GM23248 (cell line): Measurements from ENCODE around the gene AKR1C1. TPM values are rescaled to one million over a fixed set of nuclear protein-coding genes. Genes with fewer than 3 reads are reported as not detected.
A peak's percentile ranks its signal among the peaks of the same experiment; 100 is the strongest.
"Not testable (repeated sequence)": the region's sequence is repeated elsewhere in the genome, so short reads cannot be mapped to it uniquely, and the experiment has no call there.

Source experiments
- DNase-seq: peaks from one replicate; pipeline ENCODE4 v3.0.0-alpha.2; 2015
- H2AFZ ChIP-seq: fragments of 200-600 bp; sonication (generic); 2 replicates; pipeline ENCODE4 v1.6.1; 2016; ENCODE audit warnings: antibody characterized with exemption
- H3F3A ChIP-seq: fragments of 200-600 bp; sonication (generic); 2 replicates; pipeline ENCODE4 v1.6.1; 2016; ENCODE audit warnings: mild to moderate bottlenecking, antibody characterized with exemption, mixed run types; ENCODE audit not compliant: insufficient read depth
- H3K27ac ChIP-seq: fragments of 200-600 bp; sonication (generic); 2 replicates; pipeline ENCODE4 v1.5.1; 2016; ENCODE audit warnings: mild to moderate bottlenecking
- H3K27me3 ChIP-seq: fragments of 200-600 bp; sonication (generic); replicated peaks from 2 replicates; pipeline ENCODE4 v1.6.1; 2016; ENCODE audit warnings: mild to moderate bottlenecking; ENCODE audit not compliant: insufficient read depth
- H3K36me3 ChIP-seq: fragments of 200-600 bp; sonication (generic); 2 replicates; pipeline ENCODE4 v1.6.1; 2016; ENCODE audit warnings: low read depth, mild to moderate bottlenecking
- H3K4me1 ChIP-seq: fragments of 200-600 bp; sonication (generic); 2 replicates; pipeline ENCODE4 v1.6.1; 2016; ENCODE audit warnings: mild to moderate bottlenecking; ENCODE audit not compliant: insufficient read depth
- H3K4me2 ChIP-seq: fragments of 200-600 bp; sonication (generic); one replicate; pipeline ENCODE4 v1.6.1; 2016; ENCODE audit warnings: mild to moderate bottlenecking; ENCODE audit not compliant: unreplicated experiment
- H3K4me3 ChIP-seq: fragments of 200-600 bp; sonication (generic); 2 replicates; pipeline ENCODE4 v1.5.1; 2016; ENCODE audit warnings: mild to moderate bottlenecking
- H3K79me2 ChIP-seq: fragments of 200-600 bp; sonication (generic); 2 replicates; pipeline ENCODE4 v1.6.1; 2016; ENCODE audit warnings: mild to moderate bottlenecking; ENCODE audit not compliant: insufficient read depth
- H3K9ac ChIP-seq: fragments of 200-600 bp; sonication (generic); 2 replicates; pipeline ENCODE4 v1.6.1; 2016; ENCODE audit warnings: mild to moderate bottlenecking
- H3K9me2 ChIP-seq: fragments of 200-600 bp; sonication (generic); 2 replicates; pipeline ENCODE4 v1.6.1; 2016; ENCODE audit warnings: mixed run types, mild to moderate bottlenecking, moderate library complexity; ENCODE audit not compliant: insufficient read depth
- H3K9me3 ChIP-seq: fragments of 200-600 bp; sonication (generic); one replicate; pipeline ENCODE4 v1.6.1; 2017; ENCODE audit warnings: low read depth
- H4K20me1 ChIP-seq: fragments of 200-600 bp; sonication (generic); 2 replicates; pipeline ENCODE4 v1.6.0; 2016; ENCODE audit not compliant: insufficient read depth
- EZH2 ChIP-seq: fragments of 200-600 bp; sonication (generic); IDR thresholded peaks from 2 replicates; pipeline ENCODE4 v1.6.1; 2018; ENCODE audit warnings: antibody characterized with exemption, mild to moderate bottlenecking; ENCODE audit not compliant: insufficient read depth, poor library complexity, severe bottlenecking
- EZH2phosphoT487 ChIP-seq: fragments of 200-600 bp; sonication (generic); IDR thresholded peaks from 2 replicates; pipeline ENCODE4 v1.6.1; 2018; ENCODE audit warnings: antibody characterized with exemption, moderate library complexity, mild to moderate bottlenecking, low read depth; ENCODE audit not compliant: insufficient read depth
- WGBS, 2 experiments: methylation state at CpG; one replicate each; pipeline ENCODE4 v1.1.6; 2015 to 2017; ENCODE audit warnings: low lambda C conversion rate in 2 of 2, low coverage in 1 of 2; ENCODE audit errors: missing lambda C conversion rate in 2 of 2; 5-methylcytosine and 5-hydroxymethylcytosine counted together
- in situ Hi-C: fragments of 300-500 bp; cut with MboI; formaldehyde crosslinking; loops from 2 replicates; pipeline ENCODE4 v1.15.0; 2020
- polyA plus RNA-seq: library from polyadenylated mRNA; unstranded; fragments of >200 nt; fragmentation: Nextera tagmentation; extraction: Ambion mirVana; gene quantifications from 2 replicates; pipeline ENCODE4 v1.2.1, GENCODE V29; 2016
- total RNA-seq: library from RNA; depleted of rRNA; stranded (reverse); fragments of >200 nt; shearing (Covaris generic); gene quantifications from 2 replicates; pipeline ENCODE4 v1.2.3, GENCODE V29; 2014

AKR1C1 gene
- total and polyA plus RNA-seq, 2 experiments from 2014 or later: 39.4 to 44.5 TPM

DNA sequence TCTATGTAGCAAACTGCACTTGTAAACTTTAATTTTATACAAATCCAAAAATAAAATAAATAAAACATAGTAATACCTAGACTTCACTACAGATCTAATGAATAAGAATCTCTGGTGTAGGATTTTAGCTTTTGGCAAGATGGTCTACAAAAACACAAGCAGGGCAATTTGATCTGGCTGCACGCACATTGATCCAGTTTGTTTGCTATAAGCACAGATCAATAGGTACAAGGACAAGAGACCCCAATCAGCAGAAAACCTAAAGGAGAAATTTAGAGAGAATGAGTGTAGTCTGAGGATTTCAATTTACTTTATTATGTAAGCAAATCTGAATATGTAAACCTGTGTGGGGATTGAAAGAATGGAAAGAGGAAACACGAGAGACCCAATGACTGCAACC is 48.2 kb downstream of the AKR1C1 start:
- H3K4me3 ChIP-seq, H3K27me3 ChIP-seq, DNase-seq, H3K9ac ChIP-seq, H2AFZ ChIP-seq, H3K9me2 ChIP-seq, H3K9me3 ChIP-seq, H3K79me2 ChIP-seq, H4K20me1 ChIP-seq, H3K4me1 ChIP-seq, H3K27ac ChIP-seq, H3K36me3 ChIP-seq, in situ Hi-C loops, H3F3A ChIP-seq, H3K4me2 ChIP-seq: not testable (repeated sequence)
- WGBS, 2 experiments: 88 to 91% methylated on average over 2 of the region's 2 CpGs

DNA sequence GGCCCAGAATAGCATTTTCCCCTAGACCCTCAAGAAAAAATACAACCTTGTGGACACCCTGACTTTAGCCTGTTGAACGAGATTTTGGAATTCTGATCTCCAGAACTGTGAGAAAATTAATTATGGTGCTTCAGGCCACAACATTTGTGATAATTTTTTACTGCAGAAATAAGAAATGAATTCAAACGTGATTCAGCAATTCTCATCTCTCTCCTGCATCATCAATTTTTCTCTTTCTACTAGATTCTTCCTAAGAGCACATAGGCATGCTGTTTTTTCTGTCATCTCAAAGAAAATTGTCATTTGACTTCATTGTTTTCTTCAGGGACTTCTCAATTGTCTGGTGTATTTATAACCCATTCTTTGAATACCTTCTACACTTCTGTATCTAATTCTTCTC is 49.4 kb downstream of the AKR1C1 start:
- H3K4me1 ChIP-seq: peaks cover 4% of the 10 kb centered on the region; the same call in 1 of the 2 replicates
- no peak for TF ChIP-seq EZH2phosphoT487
- TF ChIP-seq EZH2: no peak
- in situ Hi-C loops: no loop called here

DNA sequence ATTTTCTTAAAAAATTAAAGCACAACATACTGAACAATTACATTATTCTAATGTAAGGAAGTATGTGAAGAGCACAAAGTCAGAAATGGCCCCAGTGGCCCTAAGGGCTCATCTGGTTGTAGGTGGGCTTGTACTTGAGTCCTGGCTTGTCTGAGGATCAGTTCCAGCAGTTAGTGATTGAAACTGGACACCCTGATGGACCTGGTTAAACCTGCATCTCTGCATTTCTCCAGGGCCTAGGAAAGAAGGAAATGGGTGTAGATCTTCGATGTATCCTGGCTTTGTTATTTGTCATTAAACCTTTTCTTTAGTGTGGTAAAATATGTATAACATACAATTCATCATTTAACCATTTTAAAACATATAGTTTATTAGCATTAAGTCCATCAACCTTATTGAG is 50.2 kb downstream of the AKR1C1 start:
- H3K4me3 ChIP-seq: no peak overlapping the region
- peaks cover 5% of the 10 kb centered on the region for H3K4me1 ChIP-seq
- no peaks in the 10 kb centered on the region for H4K20me1 ChIP-seq
- in situ Hi-C loops: no loop called here
- no peak overlapping the region for H3K4me2 ChIP-seq
- H3K36me3 ChIP-seq: no peaks in the 10 kb centered on the region
- no peaks in the 10 kb centered on the region for H3K9me3 ChIP-seq
- no peak overlapping the region for H3K27ac ChIP-seq
- TF ChIP-seq EZH2: no peak
- TF ChIP-seq EZH2phosphoT487: no peak
- H3K79me2 ChIP-seq: no peaks in the 10 kb centered on the region
- 80 to 96% methylated on average over 1 of the region's 1 CpG for WGBS, 2 experiments
- no peak overlapping the region for H2AFZ ChIP-seq
- H3F3A ChIP-seq: no peaks in the 10 kb centered on the region; the same call in 1 of the 2 replicates
- DNase-seq: no peak
- no peaks in the 10 kb centered on the region for H3K27me3 ChIP-seq
- no peaks in the 10 kb centered on the region for H3K9me2 ChIP-seq
- H3K9ac ChIP-seq: no peak overlapping the region

More for the DNA sequence above, 49.4 kb downstream of the AKR1C1 start:
- Histone ChIP-seq H3K4me3 (no peak overlapping the region), H3K27me3 (no peaks in the 10 kb centered on the region), H4K20me1 (no peaks in the 10 kb centered on the region), H3K9me3 (no peaks in the 10 kb centered on the region), H3F3A (no peaks in the 10 kb centered on the region), H3K9me2 (no peaks in the 10 kb centered on the region), H2AFZ (no peak overlapping the region), H3K4me2 (no peak overlapping the region), H3K36me3 (no peaks in the 10 kb centered on the region), H3K27ac (no peak overlapping the region), H3K79me2 (no peaks in the 10 kb centered on the region), H3K9ac (no peak overlapping the region)
- WGBS, 2 experiments: 39 to 40% methylated on average over 2 of the region's 2 CpGs
- DNase-seq: no peak

DNA sequence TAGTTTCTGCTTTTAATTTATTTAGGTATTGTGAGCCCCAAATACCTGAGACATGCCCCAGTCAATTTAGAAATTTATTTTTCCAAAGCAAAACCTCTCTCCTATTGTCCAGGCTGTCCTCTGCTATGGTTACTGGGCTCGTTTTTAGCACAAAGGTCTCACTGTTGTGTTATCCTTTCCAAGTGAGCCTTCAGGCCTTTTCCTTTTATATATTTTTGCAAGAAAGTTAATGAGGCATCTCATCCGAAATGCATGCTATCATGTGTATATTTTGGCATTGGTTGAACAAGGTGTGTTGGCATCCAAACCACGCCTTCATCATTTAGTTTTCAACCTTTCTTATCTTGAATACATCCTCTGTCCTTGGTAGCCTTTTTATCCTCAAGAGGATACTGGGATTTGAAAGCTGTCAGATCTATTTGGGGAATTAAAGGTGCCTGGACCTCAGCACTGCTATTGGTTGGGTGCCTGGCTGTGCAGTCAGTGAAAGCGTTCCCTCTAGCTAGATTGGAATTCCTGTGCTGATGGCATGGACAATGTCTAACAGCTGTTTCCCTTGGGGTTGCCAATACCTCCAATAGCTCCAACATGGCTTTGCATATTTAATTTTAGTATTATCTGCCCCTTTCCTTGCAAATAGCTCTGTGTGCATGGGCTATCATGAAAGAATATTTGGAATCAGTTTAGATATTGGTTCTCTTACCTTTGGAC is 51.1 kb downstream of the AKR1C1 start:
- H3K9me3 ChIP-seq, H3K36me3 ChIP-seq, H3K27me3 ChIP-seq, H3K4me2 ChIP-seq, in situ Hi-C loops, H3K4me3 ChIP-seq, H3F3A ChIP-seq, H3K9ac ChIP-seq, H4K20me1 ChIP-seq, H2AFZ ChIP-seq, H3K79me2 ChIP-seq, H3K4me1 ChIP-seq, H3K27ac ChIP-seq, H3K9me2 ChIP-seq, DNase-seq: not testable (repeated sequence)
- WGBS, 2 experiments: 64 to 65% methylated on average over 4 of the region's 4 CpGs

DNA sequence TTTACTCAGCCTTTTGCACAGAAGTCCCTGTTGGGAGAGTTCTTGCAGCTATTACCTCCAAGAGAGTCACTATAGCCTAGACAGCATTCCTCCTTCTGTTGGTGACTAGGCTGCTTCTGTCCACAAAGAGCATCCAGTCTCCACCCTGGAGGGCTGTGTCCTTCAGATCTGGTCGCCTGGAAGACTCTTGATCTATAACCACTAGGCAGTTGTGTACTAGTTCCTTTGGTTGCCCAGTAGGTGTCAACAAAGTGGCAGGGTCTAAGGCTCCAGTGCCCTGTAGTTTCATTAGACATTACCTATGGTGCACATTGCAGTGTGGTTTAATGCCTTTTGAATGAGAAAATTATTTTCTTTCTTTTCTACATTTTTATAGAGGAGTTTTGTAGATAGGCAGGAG is 51.7 kb downstream of the AKR1C1 start:
- TF ChIP-seq EZH2phosphoT487: no peak
- no peak for TF ChIP-seq EZH2
- H3K4me3 ChIP-seq: no peak overlapping the region
- no peaks in the 10 kb centered on the region for H3K9me3 ChIP-seq
- DNase-seq: peak; percentile 42
- H3K4me1 ChIP-seq: peaks cover 15% of the 10 kb centered on the region
- H4K20me1 ChIP-seq: no peaks in the 10 kb centered on the region
- in situ Hi-C loops: no loop called here
- H3K9me2 ChIP-seq: no peaks in the 10 kb centered on the region
- H3K27me3 ChIP-seq: no peaks in the 10 kb centered on the region
- no peaks in the 10 kb centered on the region for H3K79me2 ChIP-seq
- peaks cover 7% of the 10 kb centered on the region; the same call in 1 of the 2 replicates for H3F3A ChIP-seq
- H3K27ac ChIP-seq: no peak overlapping the region
- no peak overlapping the region for H3K4me2 ChIP-seq
- H2AFZ ChIP-seq: no peak overlapping the region
- H3K36me3 ChIP-seq: no peaks in the 10 kb centered on the region
- H3K9ac ChIP-seq: no peak overlapping the region
- 12 to 18% methylated on average over 1 of the region's 1 CpG for WGBS, 2 experiments
